ENCODE measurements around the gene OR2L3. TPM values are rescaled to one million over a fixed set of nuclear protein-coding genes. Genes with fewer than 3 reads are reported as not detected.

OR2L3 gene
- total RNA-seq, 1 donor from 2014 or later: not detected

DNA sequence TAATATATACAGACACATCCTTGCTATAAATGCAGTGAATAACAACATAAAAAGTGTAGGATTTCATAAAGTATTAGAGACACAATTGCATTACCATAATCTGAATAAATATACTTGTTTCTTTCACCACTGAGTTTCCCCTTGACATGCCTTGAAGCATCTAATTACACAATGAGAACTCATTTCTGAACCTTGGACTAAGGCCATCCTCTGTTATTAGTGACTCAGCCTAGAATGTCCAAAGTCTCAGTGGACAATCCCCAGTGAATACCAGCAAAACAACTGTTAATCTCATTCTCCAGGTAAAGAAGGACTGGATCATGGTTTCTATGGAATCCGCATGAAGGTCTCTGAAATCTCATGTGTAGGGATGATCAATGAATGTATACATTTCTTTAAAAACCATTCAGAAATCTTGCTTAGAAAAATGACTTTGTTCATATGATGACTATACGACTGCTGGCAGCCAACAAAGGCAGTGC lies 33.4 kb upstream of the OR2L3 start, which contains the start of gene OR2L5:
OR2L5 (plus strand) TSS at position 432 of the 482 bp plus-strand sequence. CDS start 8,288 bp downstream, outside the sequence.
- Mint-ChIP-seq H3K36me3 (ENCODE audit: low read depth) (peaks cover 5% of the 10 kb centered on the region), H3K27me3 (ENCODE audit: low read depth) (no peaks in the 10 kb centered on the region), H3K9me3 (ENCODE audit: low read depth) (peaks cover 71% of the 10 kb centered on the region), H3K27ac (ENCODE audit: unreplicated experiment) (no peak within 1 kb of the TSS), H3K4me3 (ENCODE audit: unreplicated experiment) (no peak within 1 kb of the TSS), H3K4me1 (ENCODE audit: low read depth) (no peaks in the 10 kb centered on the region)
- TF ChIP-seq, protein P1, sequence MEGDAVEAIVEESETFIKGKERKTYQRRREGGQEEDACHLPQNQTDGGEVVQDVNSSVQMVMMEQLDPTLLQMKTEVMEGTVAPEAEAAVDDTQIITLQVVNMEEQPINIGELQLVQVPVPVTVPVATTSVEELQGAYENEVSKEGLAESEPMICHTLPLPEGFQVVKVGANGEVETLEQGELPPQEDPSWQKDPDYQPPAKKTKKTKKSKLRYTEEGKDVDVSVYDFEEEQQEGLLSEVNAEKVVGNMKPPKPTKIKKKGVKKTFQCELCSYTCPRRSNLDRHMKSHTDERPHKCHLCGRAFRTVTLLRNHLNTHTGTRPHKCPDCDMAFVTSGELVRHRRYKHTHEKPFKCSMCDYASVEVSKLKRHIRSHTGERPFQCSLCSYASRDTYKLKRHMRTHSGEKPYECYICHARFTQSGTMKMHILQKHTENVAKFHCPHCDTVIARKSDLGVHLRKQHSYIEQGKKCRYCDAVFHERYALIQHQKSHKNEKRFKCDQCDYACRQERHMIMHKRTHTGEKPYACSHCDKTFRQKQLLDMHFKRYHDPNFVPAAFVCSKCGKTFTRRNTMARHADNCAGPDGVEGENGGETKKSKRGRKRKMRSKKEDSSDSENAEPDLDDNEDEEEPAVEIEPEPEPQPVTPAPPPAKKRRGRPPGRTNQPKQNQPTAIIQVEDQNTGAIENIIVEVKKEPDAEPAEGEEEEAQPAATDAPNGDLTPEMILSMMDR (IDR thresholded peaks at IDR 0.05): no peak
- DNase-seq (ENCODE audit: low spot score): no peak

DNA sequence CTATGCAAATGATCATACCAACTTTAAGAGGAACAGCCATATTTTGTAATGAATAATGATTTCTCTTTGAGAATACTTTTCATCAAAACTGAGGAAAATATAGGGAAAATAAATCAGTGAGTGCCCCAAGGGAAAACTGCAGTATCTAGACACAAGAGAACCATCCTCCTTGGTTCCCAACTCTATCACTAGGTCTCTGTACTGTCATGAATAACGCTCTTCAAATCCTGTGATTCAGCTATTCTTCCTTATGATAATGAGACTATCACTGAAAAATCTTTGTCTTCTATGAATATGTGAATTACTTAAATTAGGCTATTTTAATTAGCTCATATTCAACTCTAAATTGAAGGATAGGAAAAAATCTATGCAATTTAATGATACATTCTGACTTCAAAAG lies 30.8 kb upstream of the OR2L3 start:
- H3K27me3 Mint-ChIP-seq (ENCODE audit: low read depth): no peaks in the 10 kb centered on the region
- H3K36me3 Mint-ChIP-seq (ENCODE audit: low read depth): no peaks in the 10 kb centered on the region
- no peak for DNase-seq (ENCODE audit: low spot score)
- no peak overlapping the region for H3K4me3 Mint-ChIP-seq (ENCODE audit: unreplicated experiment)
- H3K27ac Mint-ChIP-seq (ENCODE audit: unreplicated experiment): no peak overlapping the region
- no peaks in the 10 kb centered on the region for H3K4me1 Mint-ChIP-seq (ENCODE audit: low read depth)
- H3K9me3 Mint-ChIP-seq (ENCODE audit: low read depth): peaks cover 64% of the 10 kb centered on the region
- TF ChIP-seq, protein P1 (IDR thresholded peaks at IDR 0.05): no peak

DNA sequence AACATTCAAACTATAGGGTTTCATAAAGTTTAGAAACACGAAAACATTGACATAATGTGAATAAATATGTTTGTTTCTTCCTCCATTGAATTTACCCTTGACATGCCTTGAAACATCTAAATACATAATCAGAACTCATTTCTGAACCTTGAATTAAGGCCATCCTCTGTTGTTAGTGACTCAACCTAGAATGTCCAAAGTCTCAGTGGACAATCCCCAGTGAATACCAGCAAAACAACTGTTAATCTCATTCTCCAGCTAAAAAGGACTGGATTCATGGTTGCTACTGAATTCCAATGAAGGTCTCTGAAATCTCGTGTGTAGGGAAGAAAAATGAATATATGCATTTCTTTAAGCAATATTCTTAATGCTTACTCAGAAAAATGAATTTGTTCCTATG lies 16.9 kb upstream of the OR2L3 start, which contains the start of gene OR2L2:
OR2L2 (plus strand) TSS at position 301 of the 400 bp plus-strand sequence. CDS start 8,198 bp downstream, outside the sequence.
- Mint-ChIP-seq H3K9me3 (ENCODE audit: low read depth) (peaks cover 59% of the 10 kb centered on the region), H3K4me3 (ENCODE audit: unreplicated experiment) (no peak within 1 kb of the TSS), H3K36me3 (ENCODE audit: low read depth) (peaks cover 2% of the 10 kb centered on the region), H3K27me3 (ENCODE audit: low read depth) (no peaks in the 10 kb centered on the region), H3K4me1 (ENCODE audit: low read depth) (no peaks in the 10 kb centered on the region), H3K27ac (ENCODE audit: unreplicated experiment) (no peak within 1 kb of the TSS)
- TF ChIP-seq, protein P1 (IDR thresholded peaks at IDR 0.05): no peak
- DNase-seq (ENCODE audit: low spot score): no peak

- no peaks in the 10 kb centered on the region for H3K36me3 Mint-ChIP-seq (ENCODE audit: low read depth)
- no peak for DNase-seq (ENCODE audit: low spot score)
- H3K4me3 Mint-ChIP-seq (ENCODE audit: unreplicated experiment): no peak overlapping the region
- H3K27ac Mint-ChIP-seq (ENCODE audit: unreplicated experiment): no peak overlapping the region
- no peaks in the 10 kb centered on the region for H3K4me1 Mint-ChIP-seq (ENCODE audit: low read depth)
- H3K9me3 Mint-ChIP-seq (ENCODE audit: low read depth): peaks cover 42% of the 10 kb centered on the region
- TF ChIP-seq, protein P1 (IDR thresholded peaks at IDR 0.05): no peak
- H3K27me3 Mint-ChIP-seq (ENCODE audit: low read depth): no peaks in the 10 kb centered on the region
Measured at GRCh38 chr1:248045209-248045608, 1.4 kb upstream of the OR2L3 start.

DNA sequence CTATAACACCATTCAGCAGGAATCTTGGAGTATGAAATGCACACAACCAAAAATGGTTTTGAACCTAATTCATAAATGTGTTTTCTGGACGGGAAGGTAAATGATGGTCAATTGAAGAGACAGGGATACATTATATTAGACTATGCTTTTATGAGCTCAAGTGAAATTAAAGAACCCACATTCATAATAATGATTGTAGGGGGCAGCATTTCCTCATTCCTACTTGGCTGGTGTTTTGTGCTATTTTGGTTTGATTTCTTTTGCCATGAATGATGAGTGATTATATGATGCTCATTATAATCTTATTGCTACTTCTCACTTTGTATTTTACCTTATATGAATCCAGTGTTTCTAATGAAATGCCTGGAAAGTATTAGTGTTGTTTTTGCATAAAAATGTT lies 372 bp downstream of the OR2L3 start:
- H3K27me3 Mint-ChIP-seq (ENCODE audit: low read depth): no peaks in the 10 kb centered on the region
- H3K4me3 Mint-ChIP-seq (ENCODE audit: unreplicated experiment): no peak overlapping the region
- no peak for DNase-seq (ENCODE audit: low spot score)
- H3K4me1 Mint-ChIP-seq (ENCODE audit: low read depth): no peaks in the 10 kb centered on the region
- TF ChIP-seq, protein P1 (IDR thresholded peaks at IDR 0.05): no peak
- H3K9me3 Mint-ChIP-seq (ENCODE audit: low read depth): peaks cover 39% of the 10 kb centered on the region
- H3K36me3 Mint-ChIP-seq (ENCODE audit: low read depth): no peaks in the 10 kb centered on the region
- H3K27ac Mint-ChIP-seq (ENCODE audit: unreplicated experiment): no peak overlapping the region

Measured in chondrocyte (in vitro differentiated cells).